ENCODE measurements around the gene ADGRA3. TPM values are rescaled to one million over a fixed set of nuclear protein-coding genes. Genes with fewer than 3 reads are reported as not detected.

ADGRA3 gene
- polyA plus RNA-seq, 3 donors, result 0.07 TPM; not detected in 2

DNA sequence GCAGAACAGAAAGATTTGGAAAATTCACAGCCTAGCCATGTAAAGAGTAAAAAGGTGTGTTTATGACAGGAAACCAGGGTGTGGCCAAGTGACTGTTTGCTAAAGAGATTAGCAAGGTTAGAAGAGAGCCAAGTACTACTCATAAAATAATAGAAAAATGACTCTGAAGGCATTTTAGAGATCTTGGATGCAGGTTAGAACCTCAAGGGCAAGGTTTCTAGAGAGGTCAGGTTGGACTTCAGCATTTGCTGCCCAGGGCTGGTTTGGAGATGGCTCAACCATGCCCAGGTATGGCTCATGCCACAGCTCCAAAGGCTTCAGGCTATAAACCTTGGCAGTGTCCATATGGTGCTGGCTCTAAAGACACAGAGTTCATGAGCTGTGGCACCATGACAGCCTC is 40.6 kb upstream of the ADGRA3 start:
- H3K4me3 Mint-ChIP-seq, result no peak overlapping the region
- no peak overlapping the region for H3K4me3 ChIP-seq (replicated peaks in 1 of 3; ENCODE audit: low read depth in 2 of 3, low read length in 3 of 3)
- TF ChIP-seq, protein P1, sequence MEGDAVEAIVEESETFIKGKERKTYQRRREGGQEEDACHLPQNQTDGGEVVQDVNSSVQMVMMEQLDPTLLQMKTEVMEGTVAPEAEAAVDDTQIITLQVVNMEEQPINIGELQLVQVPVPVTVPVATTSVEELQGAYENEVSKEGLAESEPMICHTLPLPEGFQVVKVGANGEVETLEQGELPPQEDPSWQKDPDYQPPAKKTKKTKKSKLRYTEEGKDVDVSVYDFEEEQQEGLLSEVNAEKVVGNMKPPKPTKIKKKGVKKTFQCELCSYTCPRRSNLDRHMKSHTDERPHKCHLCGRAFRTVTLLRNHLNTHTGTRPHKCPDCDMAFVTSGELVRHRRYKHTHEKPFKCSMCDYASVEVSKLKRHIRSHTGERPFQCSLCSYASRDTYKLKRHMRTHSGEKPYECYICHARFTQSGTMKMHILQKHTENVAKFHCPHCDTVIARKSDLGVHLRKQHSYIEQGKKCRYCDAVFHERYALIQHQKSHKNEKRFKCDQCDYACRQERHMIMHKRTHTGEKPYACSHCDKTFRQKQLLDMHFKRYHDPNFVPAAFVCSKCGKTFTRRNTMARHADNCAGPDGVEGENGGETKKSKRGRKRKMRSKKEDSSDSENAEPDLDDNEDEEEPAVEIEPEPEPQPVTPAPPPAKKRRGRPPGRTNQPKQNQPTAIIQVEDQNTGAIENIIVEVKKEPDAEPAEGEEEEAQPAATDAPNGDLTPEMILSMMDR (IDR thresholded peaks at IDR 0.05), result no peak
- H3K4me2 ChIP-seq (replicated peaks; ENCODE audit: extremely low read depth, low read length, poor library complexity, severe bottlenecking), result no peak overlapping the region
- H3K27me3 ChIP-seq (ENCODE audit: control insufficient read depth in 2 of 2, insufficient read depth in 2 of 2, low read length in 2 of 2), result no peaks in the 10 kb centered on the region
- no peak for DNase-seq
- no peaks in the 10 kb centered on the region for H3K36me3 Mint-ChIP-seq
- H3K4me1 Mint-ChIP-seq, result no peaks in the 10 kb centered on the region
- H3K36me3 ChIP-seq (replicated peaks in 1 of 2; ENCODE audit: control insufficient read depth in 1 of 2, insufficient read depth in 2 of 2, low read length in 2 of 2), result no peaks in the 10 kb centered on the region
- H3K27me3 Mint-ChIP-seq (ENCODE audit: low read depth in 3 of 3), result peaks cover 0 to 2% (median 1%) of the 10 kb centered on the region in 3 donors
- H3K79me2 ChIP-seq (ENCODE audit: insufficient read depth, low read length), result no peaks in the 10 kb centered on the region
- peaks cover 0 to 9% (median 3%) of the 10 kb centered on the region in 7 donors for H3K9me3 Mint-ChIP-seq
- no peak overlapping the region for H2AFZ ChIP-seq (ENCODE audit: insufficient read depth, low read depth, low read length, poor library complexity, severe bottlenecking)
- intact Hi-C loops (cut with micrococcal nuclease), result no loop called here
- no peaks in the 10 kb centered on the region for H3K9me3 ChIP-seq (replicated peaks in 1 of 2; ENCODE audit: control insufficient read depth in 1 of 2, insufficient read depth in 1 of 2, low read length in 2 of 2)
- no peak overlapping the region for H3K27ac Mint-ChIP-seq
- no peak overlapping the region for H3K27ac ChIP-seq (ENCODE audit: low read depth in 1 of 2, low read length in 2 of 2)
- no peaks in the 10 kb centered on the region for H3K4me1 ChIP-seq (ENCODE audit: control insufficient read depth in 1 of 2, insufficient read depth in 2 of 2, low read length in 2 of 2)
- H4K20me1 ChIP-seq (ENCODE audit: insufficient read depth, low read length), result no peaks in the 10 kb centered on the region
- H3K9ac ChIP-seq (ENCODE audit: insufficient read depth, low read length, poor library complexity, severe bottlenecking), result no peak overlapping the region

DNA sequence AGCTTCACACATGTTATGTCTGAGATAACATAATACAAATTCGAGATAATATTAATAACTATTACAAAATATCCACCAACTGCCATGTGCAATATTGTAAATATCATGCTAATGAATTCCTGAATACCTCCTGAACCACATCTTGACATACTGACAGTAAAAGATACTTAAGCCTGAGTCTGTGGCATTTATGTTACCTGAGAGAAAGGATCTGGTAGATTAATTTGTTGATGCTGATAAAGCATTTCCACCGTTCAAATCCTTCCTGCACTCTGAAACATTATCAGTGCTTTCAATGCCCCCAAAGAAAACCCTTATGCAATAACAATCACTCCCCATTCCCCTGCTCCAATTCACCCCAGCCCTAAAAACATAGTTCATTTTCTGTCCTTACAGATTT is 38.8 kb upstream of the ADGRA3 start:
- Mint-ChIP-seq H3K27me3 (ENCODE audit: low read depth in 3 of 3) (no peaks in the 10 kb centered on the region), H3K4me1 (no peaks in the 10 kb centered on the region), H3K36me3 (no peaks in the 10 kb centered on the region), H3K27ac (no peak overlapping the region), H3K9me3 (peaks cover 0 to 9% (median 3%) of the 10 kb centered on the region in 7 donors), H3K4me3 (no peak overlapping the region)
- Histone ChIP-seq H3K4me2 (replicated peaks; ENCODE audit: extremely low read depth, low read length, poor library complexity, severe bottlenecking) (no peak overlapping the region), H3K4me1 (ENCODE audit: control insufficient read depth in 1 of 2, insufficient read depth in 2 of 2, low read length in 2 of 2) (no peaks in the 10 kb centered on the region), H3K27me3 (ENCODE audit: control insufficient read depth in 2 of 2, insufficient read depth in 2 of 2, low read length in 2 of 2) (no peaks in the 10 kb centered on the region), H3K36me3 (replicated peaks in 1 of 2; ENCODE audit: control insufficient read depth in 1 of 2, insufficient read depth in 2 of 2, low read length in 2 of 2) (no peaks in the 10 kb centered on the region), H4K20me1 (ENCODE audit: insufficient read depth, low read length) (no peaks in the 10 kb centered on the region), H3K79me2 (ENCODE audit: insufficient read depth, low read length) (no peaks in the 10 kb centered on the region), H3K4me3 (replicated peaks in 1 of 3; ENCODE audit: low read depth in 2 of 3, low read length in 3 of 3) (no peak overlapping the region), H2AFZ (ENCODE audit: insufficient read depth, low read depth, low read length, poor library complexity, severe bottlenecking) (no peak overlapping the region), H3K9ac (ENCODE audit: insufficient read depth, low read length, poor library complexity, severe bottlenecking) (no peak overlapping the region), H3K9me3 (replicated peaks in 1 of 2; ENCODE audit: control insufficient read depth in 1 of 2, insufficient read depth in 1 of 2, low read length in 2 of 2) (no peaks in the 10 kb centered on the region), H3K27ac (ENCODE audit: low read depth in 1 of 2, low read length in 2 of 2) (no peak overlapping the region)
- DNase-seq, result no peak
- TF ChIP-seq, protein P1 (IDR thresholded peaks at IDR 0.05), result no peak
- intact Hi-C loops (cut with micrococcal nuclease), result no loop called here
- WGBS (ENCODE audit: insufficient coverage), result no CpG with 5 or more reads among the region's 2 CpGs
